GM13977 (cell line): ENCODE measurements around the gene EPSTI1.

Source experiments
- DNase-seq: peaks from one replicate; pipeline ENCODE4 v3.0.0; 2012; ENCODE audit warnings: low spot score
- in situ Hi-C: fragments of 300-500 bp; cut with MboI; formaldehyde crosslinking; loops from one replicate; pipeline ENCODE4 v1.12.0; 2022; ENCODE audit warnings: low sequenced_read_pairs, low pct_unique_long_range_greater_than_20kb, mixed read lengths, inconsistent platforms; ENCODE audit not compliant: unreplicated experiment
- TF ChIP-seq, protein P1 (sequence below): IDR thresholded peaks from 2 replicates; pipeline ENCODE4 v1.5.1; 2012; ENCODE audit warnings: mild to moderate bottlenecking, control low read depth; ENCODE audit not compliant: insufficient read depth; ENCODE audit errors: extremely low read depth, missing control alignments

EPSTI1 gene

DNA sequence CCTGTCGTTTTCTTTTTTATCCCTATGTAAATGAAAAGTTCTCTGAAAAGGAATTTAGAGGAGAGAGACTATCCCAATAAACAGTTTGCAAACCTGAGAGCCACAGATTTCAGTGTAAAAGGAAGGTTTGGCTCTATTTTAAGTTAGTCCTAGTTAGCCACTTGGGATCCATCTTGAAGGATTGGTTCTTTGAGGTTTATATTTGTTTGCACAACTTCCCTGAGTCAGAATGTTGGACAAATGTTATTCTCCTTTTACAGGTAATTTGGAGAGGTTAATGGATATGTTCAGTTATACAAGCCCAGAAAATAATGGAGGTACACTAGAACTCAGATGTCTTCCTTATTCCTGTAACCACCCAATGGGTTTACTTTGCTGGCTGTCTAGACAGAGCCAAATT lies 28.8 kb upstream of the EPSTI1 start:
- TF ChIP-seq, protein P1, sequence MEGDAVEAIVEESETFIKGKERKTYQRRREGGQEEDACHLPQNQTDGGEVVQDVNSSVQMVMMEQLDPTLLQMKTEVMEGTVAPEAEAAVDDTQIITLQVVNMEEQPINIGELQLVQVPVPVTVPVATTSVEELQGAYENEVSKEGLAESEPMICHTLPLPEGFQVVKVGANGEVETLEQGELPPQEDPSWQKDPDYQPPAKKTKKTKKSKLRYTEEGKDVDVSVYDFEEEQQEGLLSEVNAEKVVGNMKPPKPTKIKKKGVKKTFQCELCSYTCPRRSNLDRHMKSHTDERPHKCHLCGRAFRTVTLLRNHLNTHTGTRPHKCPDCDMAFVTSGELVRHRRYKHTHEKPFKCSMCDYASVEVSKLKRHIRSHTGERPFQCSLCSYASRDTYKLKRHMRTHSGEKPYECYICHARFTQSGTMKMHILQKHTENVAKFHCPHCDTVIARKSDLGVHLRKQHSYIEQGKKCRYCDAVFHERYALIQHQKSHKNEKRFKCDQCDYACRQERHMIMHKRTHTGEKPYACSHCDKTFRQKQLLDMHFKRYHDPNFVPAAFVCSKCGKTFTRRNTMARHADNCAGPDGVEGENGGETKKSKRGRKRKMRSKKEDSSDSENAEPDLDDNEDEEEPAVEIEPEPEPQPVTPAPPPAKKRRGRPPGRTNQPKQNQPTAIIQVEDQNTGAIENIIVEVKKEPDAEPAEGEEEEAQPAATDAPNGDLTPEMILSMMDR, result no peak
- DNase-seq, result no peak
- in situ Hi-C loops, result no loop called here

DNA sequence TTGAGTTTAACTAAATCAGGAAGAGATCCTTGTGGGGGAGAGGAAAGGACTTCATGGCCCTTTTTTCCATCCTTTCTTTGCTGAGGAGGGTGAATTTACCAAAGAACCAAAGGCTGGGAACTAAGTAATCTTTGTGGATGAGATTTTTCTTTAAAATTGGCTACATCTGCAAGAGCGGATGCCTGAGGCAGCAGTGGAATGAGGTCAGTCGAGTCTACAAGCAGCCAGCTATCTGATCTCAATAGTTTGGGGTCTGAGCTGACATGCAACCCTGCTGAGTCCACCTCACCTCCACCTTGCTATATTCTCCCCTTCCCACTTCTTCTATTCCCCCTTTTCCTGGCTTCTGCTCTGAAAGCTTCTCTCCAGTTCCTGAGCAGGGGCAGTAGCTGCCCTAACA lies 27.8 kb upstream of the EPSTI1 start:
- in situ Hi-C loops, result no loop called here
- no peak for DNase-seq
- TF ChIP-seq, protein P1, result no peak

DNA sequence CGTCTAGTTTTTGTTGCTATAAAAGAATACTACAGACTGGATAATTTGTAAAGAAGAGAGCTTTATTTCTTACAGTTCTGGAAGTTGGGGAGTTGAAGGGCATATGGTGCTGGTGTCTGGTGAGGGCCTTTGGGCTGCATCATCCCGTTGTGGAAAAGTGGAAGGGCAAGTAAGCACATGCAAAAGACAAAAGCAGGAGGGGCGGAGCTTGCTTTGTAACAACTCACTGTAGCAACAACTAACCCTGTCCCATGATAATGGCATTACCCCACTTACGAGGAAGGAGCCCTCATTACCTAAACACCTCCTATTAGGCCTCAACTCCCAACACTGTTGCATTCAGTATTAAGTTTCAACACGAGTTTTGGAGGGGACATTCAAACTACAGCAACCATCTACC lies 24.2 kb upstream of the EPSTI1 start:
- TF ChIP-seq, protein P1, result no peak
- DNase-seq, result no peak
- in situ Hi-C loops, result no loop called here

GRCh38 chr13:43014162-43014561 lies 22.1 kb upstream of the EPSTI1 start:
- TF ChIP-seq, protein P1, result no peak
- DNase-seq, result no peak
- in situ Hi-C loops, result no loop called here

- no peak for DNase-seq
- TF ChIP-seq, protein P1, result no peak
These were observed 17.5 kb upstream of the EPSTI1 start for GRCh38 chr13:43009506-43009905.

DNA sequence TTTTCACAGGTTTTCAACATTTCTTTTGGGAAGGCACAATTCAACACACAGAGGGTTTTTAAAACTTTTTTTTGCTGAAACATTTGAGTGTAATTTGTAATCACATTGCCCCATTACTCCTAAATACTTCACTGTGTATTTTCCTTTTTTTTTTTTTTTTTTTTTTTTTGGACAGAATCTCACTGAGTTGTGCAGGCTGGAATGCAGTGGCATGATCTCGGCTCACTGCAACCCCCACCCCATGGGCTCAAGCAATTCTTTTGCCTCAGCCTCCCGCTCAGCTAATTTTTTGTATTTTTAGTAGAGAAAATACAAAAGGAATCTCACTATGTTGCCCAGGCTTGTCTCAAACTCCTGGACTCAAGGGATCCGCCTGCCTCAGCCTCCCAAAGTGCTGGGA lies 16.6 kb upstream of the EPSTI1 start:
- in situ Hi-C loops, result no loop called here

More at GRCh38 chr13:43009506-43009905, 17.5 kb upstream of the EPSTI1 start:
- in situ Hi-C loops, result no loop called here

More for the DNA sequence above, 16.6 kb upstream of the EPSTI1 start:
- TF ChIP-seq, protein P1, result no peak
- no peak for DNase-seq
